Thyroid gland (tissue), 4 donors: ENCODE measurements around the gene ELL3. TPM values are rescaled to one million over a fixed set of nuclear protein-coding genes. Genes with fewer than 3 reads are reported as not detected.
A peak's percentile ranks its signal among the peaks of the same experiment; 100 is the strongest.

Experiments used
- DNase-seq, 2 donors: peaks; one replicate each; pipeline ENCODE4 v3.0.0-alpha.2; 2019
- H3K27ac ChIP-seq, 3 donors: fragments of 200-600 bp; sonication (generic); 1 replicate in 2 of 3; 2 replicates in 1 of 3; pipeline ENCODE4 v1.5.1; 2016 to 2019; ENCODE audit warnings: mild to moderate bottlenecking in 1 of 3, moderate library complexity in 1 of 3
- H3K27me3 ChIP-seq: fragments of 200-600 bp; sonication (generic); one replicate; pipeline ENCODE4 v1.5.1; 2019
- H3K36me3 ChIP-seq, 2 donors: fragments of 200-600 bp; sonication (generic); one replicate each; pipeline ENCODE4 v1.5.1; 2016 to 2019
- H3K4me1 ChIP-seq, 2 donors: fragments of 200-600 bp; sonication (generic); one replicate each; pipeline ENCODE4 v1.5.1; 2017 to 2019
- H3K4me3 ChIP-seq, 3 donors: fragments of 200-600 bp; sonication (generic); replicated peaks in 1 of 3; 1 replicate in 2 of 3; 2 replicates in 1 of 3; pipeline ENCODE4 v1.5.1; 2016; ENCODE audit warnings: mild to moderate bottlenecking in 1 of 3
- H3K9me3 ChIP-seq: fragments of 200-600 bp; sonication (generic); one replicate; pipeline ENCODE4 v1.5.1; 2017
- POLR2A ChIP-seq, 2 donors: fragments of 450-650 bp; IDR thresholded peaks; one replicate each; pipeline ENCODE4 v1.6.1; 2017; ENCODE audit warnings: antibody characterized with exemption in 2 of 2, mild to moderate bottlenecking in 2 of 2, moderate library complexity in 1 of 2
- WGBS, 2 donors: methylation state at CpG; one replicate each; pipeline ENCODE4 v1.1.5; 2017; 5-methylcytosine and 5-hydroxymethylcytosine counted together
- intact Hi-C: fragments of 100-400 bp; cut with DNase I; formaldehyde crosslinking; loops from one replicate; pipeline ENCODE4 v1.15.1; 2023
- total RNA-seq, 4 donors: library from RNA; depleted of rRNA; stranded (reverse); fragments of >200 nt; gene quantifications; one replicate each; pipeline ENCODE4 v1.2.3, GENCODE V29; 2016
- TF ChIP-seq, protein P1 (sequence below), 6 experiments: fragments of 200-600 bp in 3 of 6; fragments of 450-650 bp in 3 of 6; sonication (generic) in 3 of 6; IDR thresholded peaks; one replicate each; pipeline ENCODE4 v1.5.1; 2016 to 2019; ENCODE audit warnings: antibody characterized with exemption in 6 of 6, mild to moderate bottlenecking in 2 of 6, inconsistent platforms in 1 of 6, moderate library complexity in 1 of 6

The ELL3 gene
- total RNA-seq, 4 donors from 2014 or later = 2.1 to 11.4 (median 5.3) TPM

DNA sequence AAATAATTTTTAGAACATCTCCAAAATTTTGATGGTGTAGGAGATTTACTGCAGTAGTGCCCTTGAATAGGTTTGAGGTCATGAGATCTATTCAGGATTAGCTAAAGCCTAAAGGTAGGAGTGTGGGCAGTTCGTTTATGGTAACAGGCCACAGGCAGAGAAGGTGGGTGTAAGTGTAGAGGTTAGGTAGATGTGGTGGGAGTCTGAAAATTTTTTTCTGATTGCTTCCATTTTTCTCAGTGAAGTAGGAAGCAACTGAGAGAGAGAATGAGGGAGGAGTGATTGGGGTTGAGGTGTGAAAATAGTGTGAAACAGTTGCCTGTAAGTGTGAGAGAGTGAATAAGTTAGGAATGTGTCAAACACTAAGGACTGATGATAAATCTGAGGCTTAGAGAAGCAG, 2.2 kb upstream of the ELL3 start:
- no peaks in the 10 kb centered on the region for H3K27me3 ChIP-seq
- WGBS, 2 donors = 85 to 90% methylated on average over 1 of the region's 1 CpG
- H3K4me1 ChIP-seq = peaks cover 15 to 17% of the 10 kb centered on the region in 2 donors
- no peaks in the 10 kb centered on the region for H3K9me3 ChIP-seq
- no peak overlapping the region for H3K27ac ChIP-seq
- H3K36me3 ChIP-seq = peaks cover 0 to under 1% of the 10 kb centered on the region in 2 donors
- intact Hi-C loops = no loop called here
- no peak overlapping the region for H3K4me3 ChIP-seq
- DNase-seq = no peak
- TF ChIP-seq POLR2A (IDR thresholded peaks at IDR 0.05) = no peak
- TF ChIP-seq, protein P1, sequence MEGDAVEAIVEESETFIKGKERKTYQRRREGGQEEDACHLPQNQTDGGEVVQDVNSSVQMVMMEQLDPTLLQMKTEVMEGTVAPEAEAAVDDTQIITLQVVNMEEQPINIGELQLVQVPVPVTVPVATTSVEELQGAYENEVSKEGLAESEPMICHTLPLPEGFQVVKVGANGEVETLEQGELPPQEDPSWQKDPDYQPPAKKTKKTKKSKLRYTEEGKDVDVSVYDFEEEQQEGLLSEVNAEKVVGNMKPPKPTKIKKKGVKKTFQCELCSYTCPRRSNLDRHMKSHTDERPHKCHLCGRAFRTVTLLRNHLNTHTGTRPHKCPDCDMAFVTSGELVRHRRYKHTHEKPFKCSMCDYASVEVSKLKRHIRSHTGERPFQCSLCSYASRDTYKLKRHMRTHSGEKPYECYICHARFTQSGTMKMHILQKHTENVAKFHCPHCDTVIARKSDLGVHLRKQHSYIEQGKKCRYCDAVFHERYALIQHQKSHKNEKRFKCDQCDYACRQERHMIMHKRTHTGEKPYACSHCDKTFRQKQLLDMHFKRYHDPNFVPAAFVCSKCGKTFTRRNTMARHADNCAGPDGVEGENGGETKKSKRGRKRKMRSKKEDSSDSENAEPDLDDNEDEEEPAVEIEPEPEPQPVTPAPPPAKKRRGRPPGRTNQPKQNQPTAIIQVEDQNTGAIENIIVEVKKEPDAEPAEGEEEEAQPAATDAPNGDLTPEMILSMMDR (IDR thresholded peaks at IDR 0.05) = no peak

DNA sequence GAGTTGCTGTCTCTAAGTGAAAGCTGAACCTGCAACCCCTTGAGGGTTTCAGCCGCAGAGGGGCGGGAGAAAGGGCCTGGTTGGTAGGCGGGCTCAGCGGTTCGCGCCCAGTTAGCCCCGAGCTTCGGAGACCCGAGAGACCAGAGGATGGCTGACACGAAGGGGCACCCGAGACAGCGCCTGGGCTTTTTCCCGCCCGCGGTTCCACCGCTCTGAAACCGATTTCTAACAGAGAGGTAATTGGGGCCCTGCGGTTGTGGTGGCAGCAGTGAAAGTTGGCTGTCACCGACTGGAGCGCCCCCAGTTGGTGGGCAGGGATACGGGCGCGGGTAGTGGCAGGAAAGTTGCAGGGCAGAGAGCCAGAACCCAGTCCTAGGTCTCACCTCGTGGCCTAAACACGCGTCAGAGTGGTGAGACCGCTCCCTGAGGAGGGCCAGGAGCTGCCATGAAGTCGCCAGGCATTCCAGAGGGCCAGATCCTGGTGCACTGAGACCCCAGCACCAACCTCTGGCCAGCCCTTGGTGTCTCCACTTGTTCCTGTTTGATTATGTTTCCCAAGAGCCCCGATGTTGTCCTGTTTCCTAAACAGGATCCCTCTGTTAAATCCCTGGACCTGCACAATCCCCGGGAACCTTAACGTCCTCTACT, 625 bp upstream of the ELL3 start:
- peaks cover 11 to 16% of the 10 kb centered on the region in 2 donors for H3K36me3 ChIP-seq
- peak overlapping the region; percentile 78 to 95 (median 86) for H3K27ac ChIP-seq
- 3% methylated on average over 13 to 18 of the region's 31 CpGs for WGBS, 2 donors
- DNase-seq = peak; percentile 79 to 80
- H3K4me3 ChIP-seq = peak overlapping the region; percentile 41 to 62 (median 51)
- TF ChIP-seq, protein P1 (IDR thresholded peaks at IDR 0.05) = peak; percentile 34 to 74 (median 68)
- TF ChIP-seq POLR2A (IDR thresholded peaks at IDR 0.05) = peak in 1 of 2 donors; percentile 11
- intact Hi-C loops = no loop called here
- no peaks in the 10 kb centered on the region for H3K9me3 ChIP-seq
- H3K4me1 ChIP-seq = peaks cover 15 to 17% of the 10 kb centered on the region in 2 donors
- no peaks in the 10 kb centered on the region for H3K27me3 ChIP-seq

DNA sequence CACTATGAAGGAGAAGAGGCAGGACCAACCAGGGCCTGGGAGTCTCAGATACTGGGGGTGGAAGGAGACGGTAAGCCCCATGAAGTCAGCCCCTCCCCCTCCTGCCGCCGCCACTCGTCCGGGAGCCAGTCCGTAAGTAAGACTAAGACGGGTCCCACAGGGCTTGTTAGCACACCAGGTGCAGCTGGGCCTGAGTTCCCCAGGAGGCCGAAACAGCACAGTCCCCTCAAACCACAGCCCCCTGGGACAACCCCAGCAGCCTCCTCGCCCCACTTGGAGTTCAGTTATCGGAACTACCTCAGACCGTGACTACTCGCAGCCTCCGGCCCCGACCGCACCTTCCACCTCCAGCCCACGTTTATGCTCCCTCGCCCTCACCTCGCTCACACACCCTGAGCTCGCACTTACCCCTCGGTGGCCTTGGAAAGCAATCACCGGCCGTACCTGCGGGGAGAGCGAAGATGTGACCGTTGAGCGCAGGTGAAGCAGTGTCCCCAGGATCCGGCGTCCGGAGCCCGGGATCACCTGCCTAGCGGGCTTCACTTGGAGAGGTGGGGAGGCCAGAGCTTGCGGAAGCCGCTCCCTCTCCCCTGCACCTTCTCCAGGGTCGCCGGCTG, 557 bp downstream of the ELL3 start:
- DNase-seq = peak; percentile 49 to 61
- TF ChIP-seq POLR2A (IDR thresholded peaks at IDR 0.05) = no peak
- TF ChIP-seq, protein P1 (IDR thresholded peaks at IDR 0.05) = no peak
- H3K4me1 ChIP-seq = peaks cover 15 to 17% of the 10 kb centered on the region in 2 donors
- 21 to 23% methylated on average over 22 to 26 of the region's 35 CpGs for WGBS, 2 donors
- peaks cover 21 to 28% of the 10 kb centered on the region in 2 donors for H3K36me3 ChIP-seq
- H3K4me3 ChIP-seq = peak overlapping the region in 1 of 3 donors; percentile 62
- H3K27ac ChIP-seq = peak overlapping the region; percentile 11 to 95 (median 86)
- intact Hi-C loops = no loop called here
- no peaks in the 10 kb centered on the region for H3K9me3 ChIP-seq
- H3K27me3 ChIP-seq = no peaks in the 10 kb centered on the region

DNA sequence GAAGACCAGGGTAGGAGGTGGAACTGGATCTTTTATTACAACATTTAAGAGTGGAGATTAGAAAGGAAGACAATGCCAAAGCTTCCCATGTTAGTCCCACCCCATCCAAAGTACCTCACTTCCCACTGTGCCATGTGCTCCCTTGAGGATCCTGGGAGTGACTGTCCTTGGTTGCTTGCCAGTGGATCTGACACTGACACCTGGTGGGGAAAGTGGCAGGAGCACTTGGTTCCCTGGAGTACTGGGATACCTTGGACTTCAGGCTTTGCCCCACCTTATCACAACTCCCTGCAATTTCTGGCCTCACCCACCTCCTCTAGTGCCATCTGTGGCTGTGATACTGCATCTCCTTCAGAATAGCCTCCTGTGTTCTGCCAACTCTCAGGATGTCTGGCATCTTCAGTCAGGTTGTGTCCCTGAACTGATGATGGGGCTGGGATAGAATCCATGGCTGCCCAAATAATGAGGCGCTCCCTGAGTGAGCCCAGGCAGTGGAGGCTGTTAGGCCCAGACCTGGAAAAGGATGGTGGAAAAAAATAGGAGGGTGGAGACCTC, 1.3 kb downstream of the ELL3 start:
- Histone ChIP-seq H3K4me3 (no peak overlapping the region), H3K27ac (peak overlapping the region in 2 of 3 donors; percentile 86 to 95), H3K9me3 (no peaks in the 10 kb centered on the region), H3K36me3 (peaks cover 28 to 35% of the 10 kb centered on the region in 2 donors), H3K27me3 (no peaks in the 10 kb centered on the region), H3K4me1 (peaks cover 15 to 17% of the 10 kb centered on the region in 2 donors)
- WGBS, 2 donors = 78 to 92% methylated on average over 1 of the region's 1 CpG
- DNase-seq = peak; percentile 69 to 80
- no peak for TF ChIP-seq POLR2A (IDR thresholded peaks at IDR 0.05)
- TF ChIP-seq, protein P1 (IDR thresholded peaks at IDR 0.05) = peak in 4 of 6 experiments; percentile 25 to 51 (median 42)
- intact Hi-C loops = no loop called here

DNA sequence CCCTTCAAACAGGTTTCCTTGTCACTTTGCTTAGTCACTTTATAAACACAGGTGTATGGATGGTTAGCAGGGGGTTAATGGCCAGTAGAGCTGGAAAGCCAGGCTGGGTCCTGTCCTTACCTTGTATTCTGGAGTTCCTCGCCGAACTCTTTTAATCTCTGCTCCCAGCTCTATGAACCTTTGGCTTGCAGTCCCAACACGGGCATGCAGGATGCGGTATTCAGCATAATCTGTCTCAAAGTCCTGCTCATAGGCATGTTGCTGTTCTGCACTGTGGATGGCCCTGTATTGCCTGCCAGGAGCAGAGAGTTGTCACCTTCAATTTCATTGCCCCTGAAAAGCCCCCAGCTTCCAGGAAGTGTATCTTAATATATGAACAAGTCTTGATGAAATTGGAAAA, 2.7 kb downstream of the ELL3 start:
- TF ChIP-seq POLR2A (IDR thresholded peaks at IDR 0.05) = no peak
- TF ChIP-seq, protein P1 (IDR thresholded peaks at IDR 0.05) = no peak
- peaks cover 15 to 17% of the 10 kb centered on the region in 2 donors for H3K4me1 ChIP-seq
- intact Hi-C loops = no loop called here
- H3K27me3 ChIP-seq = no peaks in the 10 kb centered on the region
- H3K4me3 ChIP-seq = no peak overlapping the region
- no peaks in the 10 kb centered on the region for H3K9me3 ChIP-seq
- 82 to 85% methylated on average over 4 of the region's 4 CpGs for WGBS, 2 donors
- H3K27ac ChIP-seq = no peak overlapping the region
- peaks cover 39 to 49% of the 10 kb centered on the region in 2 donors for H3K36me3 ChIP-seq
- DNase-seq = no peak
